T-helper 9 cell (primary cell): ENCODE measurements around the gene UGT1A6.

Experiments used
- DNase-seq: peaks from one replicate; pipeline ENCODE4 v3.0.0-alpha.2; 2020

UGT1A6 gene

DNA sequence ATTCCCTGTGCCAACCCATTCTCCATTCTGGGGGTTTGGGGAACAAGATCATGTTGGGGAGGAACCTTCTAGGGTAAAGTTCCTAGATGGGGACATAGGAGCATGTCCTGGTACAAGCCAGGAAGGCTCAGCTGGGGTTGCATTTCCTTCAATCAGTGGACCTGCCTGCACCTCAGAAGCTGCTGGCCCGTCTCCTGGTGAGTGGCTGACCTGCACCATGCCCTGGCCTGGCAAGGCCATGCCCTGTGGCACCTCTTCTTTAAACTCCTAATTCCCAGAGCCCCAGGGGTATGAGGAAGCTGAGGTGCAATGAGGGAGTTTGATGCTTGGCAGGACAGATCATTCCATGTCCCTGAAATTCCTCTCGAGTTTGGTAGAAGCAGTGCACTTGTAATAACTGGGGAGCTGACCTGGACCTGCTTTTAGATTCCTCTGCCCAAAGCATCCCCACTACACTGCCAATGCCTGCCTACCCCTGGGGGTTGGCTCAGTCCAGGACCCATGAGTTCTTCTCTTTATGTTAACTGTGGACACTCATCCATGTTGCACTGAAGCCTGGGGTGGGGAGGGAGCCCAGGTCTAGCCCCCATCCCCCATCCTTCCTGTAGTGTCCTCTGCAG, 110.7 kb downstream of the UGT1A6 start:
- DNase-seq: no peak

DNA sequence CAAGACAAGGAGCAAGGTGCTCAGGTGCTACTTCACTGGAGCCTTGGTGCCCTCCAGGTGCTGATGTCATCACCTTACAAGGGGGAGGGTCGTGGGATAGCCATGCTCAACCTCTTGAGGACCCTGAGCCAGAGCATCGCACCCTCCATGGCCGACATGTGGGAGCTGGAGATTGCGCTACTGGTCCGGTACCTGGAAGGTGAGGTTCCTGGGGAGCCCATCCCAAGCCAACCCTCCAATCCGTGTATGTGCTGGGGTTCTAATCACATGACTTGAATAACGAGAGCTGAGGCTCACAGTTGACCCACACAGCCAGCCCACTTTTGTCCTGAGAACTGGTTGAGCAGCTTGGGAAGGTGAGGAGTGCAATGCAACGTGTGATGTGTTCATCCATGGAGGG, 111.3 kb downstream of the UGT1A6 start:
- no peak for DNase-seq

GRCh38 chr2:233807215-233807865, 114.7 kb downstream of the UGT1A6 start:
- no peak for DNase-seq

- no peak for DNase-seq
Observed at GRCh38 chr2:233807966-233808935, 115.6 kb downstream of the UGT1A6 start.

GRCh38 chr2:233810385-233810784, 117.7 kb downstream of the UGT1A6 start:
- DNase-seq: no peak

GRCh38 chr2:233811087-233811486, 118.4 kb downstream of the UGT1A6 start:
- no peak for DNase-seq

DNA sequence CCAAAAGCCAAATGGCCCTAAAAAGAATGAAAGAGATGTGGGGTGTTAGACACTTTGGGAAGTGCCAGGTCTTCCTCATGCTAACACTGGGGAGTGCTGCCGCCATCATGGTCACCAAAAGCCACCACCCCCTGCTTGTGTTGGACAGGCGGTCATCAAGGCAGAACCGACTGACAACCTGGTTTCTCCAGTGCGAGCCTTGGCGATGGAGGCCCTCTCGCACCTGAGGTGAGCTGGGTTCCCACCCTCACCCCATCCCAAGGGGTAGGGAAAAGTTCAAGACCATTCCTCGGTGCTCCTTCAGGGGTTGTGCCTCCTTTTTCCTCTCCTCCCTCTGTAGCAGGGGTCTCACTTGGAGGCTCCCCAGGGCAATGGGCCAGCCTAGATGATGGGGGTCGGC, 119.0 kb downstream of the UGT1A6 start:
- no peak for DNase-seq

GRCh38 chr2:233813236-233814055, 120.8 kb downstream of the UGT1A6 start:
- DNase-seq: no peak

- DNase-seq: no peak
Observed at GRCh38 chr2:233814056-233814835, 121.6 kb downstream of the UGT1A6 start.

- DNase-seq: no peak
Observed at GRCh38 chr2:233815861-233816260, 123.2 kb downstream of the UGT1A6 start.

DNA sequence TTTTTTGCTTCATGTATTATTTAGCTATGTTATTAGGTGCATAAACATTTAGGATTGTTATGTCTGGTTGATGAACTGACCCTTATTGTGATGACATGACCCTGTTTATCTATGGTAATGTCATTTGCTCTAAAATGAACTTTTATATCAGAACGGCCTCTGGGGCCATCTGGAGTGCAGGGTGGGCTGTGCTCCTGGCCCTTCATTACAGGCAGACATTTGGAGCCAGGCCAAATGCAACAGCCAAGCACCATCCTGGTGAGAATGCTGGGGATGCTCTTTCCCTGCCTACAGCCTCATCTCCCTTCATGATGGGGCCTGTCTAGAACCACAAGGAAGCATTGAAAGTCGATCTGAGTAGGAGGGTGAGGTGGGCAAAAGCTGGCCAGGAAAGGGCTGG, 123.6 kb downstream of the UGT1A6 start:
- DNase-seq: no peak

DNA sequence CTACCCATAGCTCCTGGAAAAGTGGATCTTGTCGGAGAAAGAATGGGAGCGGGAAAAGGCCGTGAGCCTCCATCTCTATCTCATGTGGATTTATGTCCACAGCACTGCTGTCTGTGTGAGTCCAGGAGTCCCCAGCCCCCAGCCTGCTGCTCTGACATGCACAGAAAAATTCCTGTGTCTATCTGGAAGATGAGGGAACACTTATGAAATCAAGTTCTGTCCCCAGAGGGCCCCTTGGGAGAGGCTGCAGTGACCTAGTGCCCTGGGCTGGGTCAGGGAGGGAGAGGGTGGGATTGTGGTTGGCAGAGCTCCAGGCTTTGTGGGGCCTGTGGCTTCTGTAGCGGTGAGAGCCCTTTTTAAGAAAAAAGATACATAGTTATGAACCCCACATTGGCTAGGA, 124.1 kb downstream of the UGT1A6 start:
- DNase-seq: no peak

GRCh38 chr2:233817361-233817911, 124.7 kb downstream of the UGT1A6 start:
- DNase-seq: no peak

GRCh38 chr2:233817995-233818638, 125.4 kb downstream of the UGT1A6 start:
- no peak for DNase-seq

GRCh38 chr2:233818639-233819621, 126.2 kb downstream of the UGT1A6 start:
- DNase-seq: no peak

DNA sequence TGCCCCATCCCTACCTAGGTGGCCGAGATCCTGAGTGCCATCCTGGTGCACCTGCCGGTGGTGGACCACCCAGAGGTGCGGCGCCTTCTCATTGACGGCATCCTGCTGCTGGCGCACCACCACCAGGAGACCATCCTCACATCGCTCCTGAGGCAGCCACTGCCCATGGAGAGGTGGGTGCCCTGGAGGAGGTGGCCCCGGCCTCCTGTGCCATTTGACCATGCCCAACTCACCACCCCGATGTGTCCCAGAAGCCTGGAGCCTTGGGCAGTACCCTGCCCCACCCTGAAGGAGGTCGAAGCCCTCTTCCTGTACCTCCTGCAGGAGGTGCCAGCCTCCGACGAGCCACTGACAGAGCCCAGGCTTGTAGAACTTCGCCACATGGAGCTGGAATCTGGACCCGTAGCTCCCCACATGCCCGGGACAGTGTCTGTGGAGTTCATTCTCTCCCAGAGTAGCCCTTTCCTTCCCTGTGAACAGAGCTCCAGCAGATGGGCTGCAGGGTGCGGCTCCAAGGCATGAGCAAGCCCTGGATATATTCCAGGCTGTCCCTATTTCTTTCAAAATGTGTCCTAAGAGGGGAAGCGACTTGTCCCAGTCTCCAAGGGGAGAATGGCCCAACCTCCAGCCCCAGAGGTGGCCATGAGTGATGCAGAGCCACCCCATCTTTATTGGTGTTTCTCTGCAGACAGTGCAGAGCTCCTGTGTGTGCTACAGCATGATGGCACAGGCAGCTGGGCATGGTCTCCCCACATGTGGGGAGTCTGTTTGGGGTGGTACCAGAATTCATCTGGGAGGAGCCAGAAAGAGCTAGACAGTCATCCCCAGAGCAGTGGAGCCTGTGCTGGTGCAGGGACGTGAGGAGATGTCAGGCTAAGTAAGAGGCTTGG, 127.4 kb downstream of the UGT1A6 start:
- DNase-seq: no peak

GRCh38 chr2:233820774-233821105, 128.1 kb downstream of the UGT1A6 start:
- no peak for DNase-seq

DNA sequence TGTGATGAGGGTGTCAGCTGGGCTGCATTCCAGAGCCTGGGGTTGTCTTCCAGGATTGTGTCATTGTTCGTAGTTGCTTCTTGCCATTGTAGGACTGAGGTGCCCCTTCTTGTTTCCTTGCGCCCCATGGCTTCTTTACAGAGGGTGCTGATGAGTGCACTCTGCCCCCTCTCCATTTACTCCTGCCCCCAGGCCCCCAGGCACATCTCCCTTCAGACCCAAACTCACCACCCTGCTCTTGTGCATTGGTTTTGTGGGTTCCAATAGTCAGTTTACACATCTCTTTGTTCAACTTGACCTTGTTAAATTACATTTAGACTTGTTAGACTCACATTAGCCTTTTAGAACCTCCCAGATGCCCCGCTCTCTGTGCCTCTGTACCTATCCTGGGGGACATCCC, 128.5 kb downstream of the UGT1A6 start:
- no peak for DNase-seq

GRCh38 chr2:233821709-233822100, 129.0 kb downstream of the UGT1A6 start:
- DNase-seq: no peak
